HepG2 (cell line): ENCODE measurements around the gene GBA2. TPM values are rescaled to one million over a fixed set of nuclear protein-coding genes. Genes with fewer than 3 reads are reported as not detected.

Experiments
- ARHGAP35 ChIP-seq: sonication (generic); formaldehyde crosslinking; IDR thresholded peaks from 2 replicates; pipeline ENCODE4 v1.9.0; 2022; ENCODE audit warnings: mild to moderate bottlenecking, inconsistent platforms, moderate library complexity, missing genetic modification reagents, borderline replicate concordance
- CCDC6 ChIP-seq: sonication (generic); formaldehyde crosslinking; IDR thresholded peaks from 2 replicates; pipeline ENCODE4 v1.8.1; 2022; ENCODE audit warnings: mild to moderate bottlenecking, missing genetic modification reagents, moderate library complexity
- HNF4G ChIP-seq, 2 experiments: sonication (generic) in 1 of 2; formaldehyde crosslinking in 1 of 2; IDR thresholded peaks; 2 replicates each; pipeline versions ENCODE4 v1.4.0 to v1.6.1; 2011 to 2020; ENCODE audit warnings: borderline replicate concordance in 2 of 2, low read depth in 2 of 2, mild to moderate bottlenecking in 2 of 2, low read length in 1 of 2, missing genetic modification reagents in 1 of 2, moderate library complexity in 1 of 2
- JARID2 ChIP-seq: sonication (generic); formaldehyde crosslinking; IDR thresholded peaks from 2 replicates; pipeline ENCODE4 v1.8.1; 2023; ENCODE audit warnings: missing genetic modification reagents, inconsistent platforms; ENCODE audit not compliant: insufficient replicate concordance
- KLF9 ChIP-seq: IDR thresholded peaks from 2 replicates; pipeline ENCODE4 v1.6.1; 2016; ENCODE audit warnings: low read depth
- MAZ ChIP-seq, 2 experiments: sonication (generic) in 1 of 2; formaldehyde crosslinking in 1 of 2; IDR thresholded peaks; 2 replicates each; pipeline versions ENCODE4 v1.5.0 to v1.6.1; 2012 to 2020; ENCODE audit warnings: low read depth in 2 of 2, mild to moderate bottlenecking in 2 of 2, borderline replicate concordance in 1 of 2, improper control_type of control experiment in 1 of 2, low read length in 1 of 2, missing genetic modification reagents in 1 of 2, moderate library complexity in 1 of 2
- RBM22 ChIP-seq: fragments of 200-400 bp; formaldehyde crosslinking; optimal IDR thresholded peaks from 2 replicates; pipeline ENCODE3; 2017; ENCODE audit warnings: mild to moderate bottlenecking, low read length, moderate library complexity
- YEATS4 ChIP-seq: sonication (generic); formaldehyde crosslinking; IDR thresholded peaks from 2 replicates; pipeline ENCODE4 v1.4.0; 2020; ENCODE audit warnings: missing genetic modification reagents, borderline replicate concordance
- ZFY ChIP-seq: sonication (generic); formaldehyde crosslinking; IDR thresholded peaks from 2 replicates; pipeline ENCODE4 v1.4.0; 2020; ENCODE audit warnings: missing genetic modification reagents
- ZNF101 ChIP-seq: sonication (generic); formaldehyde crosslinking; IDR thresholded peaks from 2 replicates; pipeline ENCODE4 v1.4.0; 2020; ENCODE audit warnings: mild to moderate bottlenecking, low read depth, missing genetic modification reagents, borderline replicate concordance
- ZNF124 ChIP-seq: sonication (generic); formaldehyde crosslinking; IDR thresholded peaks from 2 replicates; pipeline ENCODE4 v1.4.0; 2020; ENCODE audit warnings: missing genetic modification reagents
- ZNF350 ChIP-seq: sonication (generic); formaldehyde crosslinking; IDR thresholded peaks from 2 replicates; pipeline ENCODE4 v1.4.0; 2020; ENCODE audit warnings: mild to moderate bottlenecking, low read depth, missing genetic modification reagents, borderline replicate concordance
- ZNF44 ChIP-seq: sonication (generic); formaldehyde crosslinking; IDR thresholded peaks from 2 replicates; pipeline ENCODE4 v1.5.1; 2020; ENCODE audit warnings: mild to moderate bottlenecking, missing genetic modification reagents
- ZNF570 ChIP-seq: sonication (generic); formaldehyde crosslinking; IDR thresholded peaks from 2 replicates; pipeline ENCODE4 v1.4.0; 2020; ENCODE audit warnings: mild to moderate bottlenecking, missing genetic modification reagents, borderline replicate concordance
- polyA plus RNA-seq, 8 experiments: library from polyadenylated mRNA; depleted of rRNA in 3 of 8; stranded (reverse) in 7 of 8; unstranded in 1 of 8; fragments of >200 nt; fragmentation: Illumina TruSeq in 4 of 8; extraction: Trizol in 4 of 8; gene quantifications; 2 replicates each; pipeline versions ENCODE4 v1.2.1 to v1.2.3, GENCODE V29; 2011 to 2016; ENCODE audit warnings: low read depth in 4 of 8, missing spikeins in 1 of 8, mixed read lengths in 1 of 8; ENCODE audit not compliant: insufficient read depth in 1 of 8
- total RNA-seq, 5 experiments: library from RNA; depleted of rRNA; stranded (reverse); fragments of >200 nt; fragmentation: Illumina TruSeq; extraction: Trizol; gene quantifications; 2 replicates each; pipeline ENCODE4 v1.2.3, GENCODE V29; 2016; ENCODE audit warnings: low read depth in 1 of 5
- TF ChIP-seq, protein P1 (sequence below): sonication (generic); formaldehyde crosslinking; IDR thresholded peaks from 2 replicates; pipeline ENCODE4 v1.5.0; 2020; ENCODE audit warnings: missing genetic modification reagents
- TF ChIP-seq, protein P2 (sequence below): sonication (generic); formaldehyde crosslinking; IDR thresholded peaks from 2 replicates; pipeline ENCODE4 v1.5.1; 2020; ENCODE audit warnings: mild to moderate bottlenecking, missing genetic modification reagents, moderate library complexity
- TF ChIP-seq, protein P3 (sequence below): sonication (generic); formaldehyde crosslinking; IDR thresholded peaks from 2 replicates; pipeline ENCODE4 v1.4.0; 2020; ENCODE audit warnings: low read depth, mild to moderate bottlenecking, missing genetic modification reagents
- TF ChIP-seq, protein P4 (sequence below): fragments of 450-650 bp; IDR thresholded peaks from 2 replicates; pipeline ENCODE4 v1.6.1; 2016

Gene GBA2
- total and polyA plus RNA-seq, 2 of the 13 experiments (the other 11 are each of a cell fraction or from before 2014, with no cell fraction given): 37.5 to 86.1 TPM

GRCh38 chr9:35736201-35736633 lies 12.8 kb downstream of the GBA2 start (continued):
- TF ChIP-seq JARID2: no peak
- no peak for TF ChIP-seq KLF9 (CRISPR knock-in tag)
- no peak for TF ChIP-seq MAZ (IDR thresholded peaks at IDR 0.05; ENCODE audit: borderline replicate concordance, low read depth, low read length)
- TF ChIP-seq MAZ (CRISPR knock-in tag; IDR thresholded peaks at IDR 0.05; ENCODE audit: low read depth): no peak
- no peak for TF ChIP-seq ZNF570 (CRISPR knock-in tag)
- no peak for TF ChIP-seq ZNF44 (CRISPR knock-in tag)
- TF ChIP-seq, protein P1, sequence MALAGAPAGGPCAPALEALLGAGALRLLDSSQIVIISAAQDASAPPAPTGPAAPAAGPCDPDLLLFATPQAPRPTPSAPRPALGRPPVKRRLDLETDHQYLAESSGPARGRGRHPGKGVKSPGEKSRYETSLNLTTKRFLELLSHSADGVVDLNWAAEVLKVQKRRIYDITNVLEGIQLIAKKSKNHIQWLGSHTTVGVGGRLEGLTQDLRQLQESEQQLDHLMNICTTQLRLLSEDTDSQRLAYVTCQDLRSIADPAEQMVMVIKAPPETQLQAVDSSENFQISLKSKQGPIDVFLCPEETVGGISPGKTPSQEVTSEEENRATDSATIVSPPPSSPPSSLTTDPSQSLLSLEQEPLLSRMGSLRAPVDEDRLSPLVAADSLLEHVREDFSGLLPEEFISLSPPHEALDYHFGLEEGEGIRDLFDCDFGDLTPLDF (CRISPR knock-in tag): no peak
- TF ChIP-seq, protein P2, sequence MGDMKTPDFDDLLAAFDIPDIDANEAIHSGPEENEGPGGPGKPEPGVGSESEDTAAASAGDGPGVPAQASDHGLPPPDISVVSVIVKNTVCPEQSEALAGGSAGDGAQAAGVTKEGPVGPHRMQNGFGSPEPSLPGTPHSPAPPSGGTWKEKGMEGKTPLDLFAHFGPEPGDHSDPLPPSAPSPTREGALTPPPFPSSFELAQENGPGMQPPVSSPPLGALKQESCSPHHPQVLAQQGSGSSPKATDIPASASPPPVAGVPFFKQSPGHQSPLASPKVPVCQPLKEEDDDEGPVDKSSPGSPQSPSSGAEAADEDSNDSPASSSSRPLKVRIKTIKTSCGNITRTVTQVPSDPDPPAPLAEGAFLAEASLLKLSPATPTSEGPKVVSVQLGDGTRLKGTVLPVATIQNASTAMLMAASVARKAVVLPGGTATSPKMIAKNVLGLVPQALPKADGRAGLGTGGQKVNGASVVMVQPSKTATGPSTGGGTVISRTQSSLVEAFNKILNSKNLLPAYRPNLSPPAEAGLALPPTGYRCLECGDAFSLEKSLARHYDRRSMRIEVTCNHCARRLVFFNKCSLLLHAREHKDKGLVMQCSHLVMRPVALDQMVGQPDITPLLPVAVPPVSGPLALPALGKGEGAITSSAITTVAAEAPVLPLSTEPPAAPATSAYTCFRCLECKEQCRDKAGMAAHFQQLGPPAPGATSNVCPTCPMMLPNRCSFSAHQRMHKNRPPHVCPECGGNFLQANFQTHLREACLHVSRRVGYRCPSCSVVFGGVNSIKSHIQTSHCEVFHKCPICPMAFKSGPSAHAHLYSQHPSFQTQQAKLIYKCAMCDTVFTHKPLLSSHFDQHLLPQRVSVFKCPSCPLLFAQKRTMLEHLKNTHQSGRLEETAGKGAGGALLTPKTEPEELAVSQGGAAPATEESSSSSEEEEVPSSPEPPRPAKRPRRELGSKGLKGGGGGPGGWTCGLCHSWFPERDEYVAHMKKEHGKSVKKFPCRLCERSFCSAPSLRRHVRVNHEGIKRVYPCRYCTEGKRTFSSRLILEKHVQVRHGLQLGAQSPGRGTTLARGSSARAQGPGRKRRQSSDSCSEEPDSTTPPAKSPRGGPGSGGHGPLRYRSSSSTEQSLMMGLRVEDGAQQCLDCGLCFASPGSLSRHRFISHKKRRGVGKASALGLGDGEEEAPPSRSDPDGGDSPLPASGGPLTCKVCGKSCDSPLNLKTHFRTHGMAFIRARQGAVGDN (CRISPR knock-in tag): peak; percentile 23; the same call in 1 of the 2 replicates
- TF ChIP-seq HNF4G (IDR thresholded peaks at IDR 0.05; ENCODE audit: borderline replicate concordance, low read depth, low read length): no peak
- no peak for TF ChIP-seq HNF4G (CRISPR knock-in tag; IDR thresholded peaks at IDR 0.05; ENCODE audit: borderline replicate concordance, low read depth)
- no peak for TF ChIP-seq ZNF350
- TF ChIP-seq, protein P3, sequence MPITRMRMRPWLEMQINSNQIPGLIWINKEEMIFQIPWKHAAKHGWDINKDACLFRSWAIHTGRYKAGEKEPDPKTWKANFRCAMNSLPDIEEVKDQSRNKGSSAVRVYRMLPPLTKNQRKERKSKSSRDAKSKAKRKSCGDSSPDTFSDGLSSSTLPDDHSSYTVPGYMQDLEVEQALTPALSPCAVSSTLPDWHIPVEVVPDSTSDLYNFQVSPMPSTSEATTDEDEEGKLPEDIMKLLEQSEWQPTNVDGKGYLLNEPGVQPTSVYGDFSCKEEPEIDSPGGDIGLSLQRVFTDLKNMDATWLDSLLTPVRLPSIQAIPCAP: no peak
- TF ChIP-seq RBM22: peak; percentile 73
- TF ChIP-seq, protein P4, sequence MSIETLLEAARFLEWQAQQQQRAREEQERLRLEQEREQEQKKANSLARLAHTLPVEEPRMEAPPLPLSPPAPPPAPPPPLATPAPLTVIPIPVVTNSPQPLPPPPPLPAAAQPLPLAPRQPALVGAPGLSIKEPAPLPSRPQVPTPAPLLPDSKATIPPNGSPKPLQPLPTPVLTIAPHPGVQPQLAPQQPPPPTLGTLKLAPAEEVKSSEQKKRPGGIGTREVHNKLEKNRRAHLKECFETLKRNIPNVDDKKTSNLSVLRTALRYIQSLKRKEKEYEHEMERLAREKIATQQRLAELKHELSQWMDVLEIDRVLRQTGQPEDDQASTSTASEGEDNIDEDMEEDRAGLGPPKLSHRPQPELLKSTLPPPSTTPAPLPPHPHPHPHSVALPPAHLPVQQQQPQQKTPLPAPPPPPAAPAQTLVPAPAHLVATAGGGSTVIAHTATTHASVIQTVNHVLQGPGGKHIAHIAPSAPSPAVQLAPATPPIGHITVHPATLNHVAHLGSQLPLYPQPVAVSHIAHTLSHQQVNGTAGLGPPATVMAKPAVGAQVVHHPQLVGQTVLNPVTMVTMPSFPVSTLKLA: no peak
- TF ChIP-seq YEATS4 (CRISPR knock-in tag): no peak
- no peak for TF ChIP-seq ZNF124 (CRISPR knock-in tag)
- no peak for TF ChIP-seq ZNF101 (CRISPR knock-in tag)
- TF ChIP-seq ARHGAP35 (CRISPR knock-in tag): no peak
- TF ChIP-seq CCDC6: no peak
- TF ChIP-seq ZFY: no peak
